ENCODE results near the gene SLC28A2. TPM values are rescaled to one million over a fixed set of nuclear protein-coding genes. Genes with fewer than 3 reads are reported as not detected.

The SLC28A2 gene
- total and polyA plus RNA-seq, 9 of the 15 experiments (the other 6 are each of a cell fraction or from before 2014, with no cell fraction given) = 0.03 to 0.04 TPM; not detected in 7

- no peak overlapping the region for H3K4me2 ChIP-seq (ENCODE audit: insufficient read depth, low read length)
- H3K4me3 ChIP-seq = no peak overlapping the region
- no peaks in the 10 kb centered on the region for H3K36me3 ChIP-seq (ENCODE audit: control insufficient read depth, insufficient read depth, low read length)
- no peaks in the 10 kb centered on the region for H3K79me2 ChIP-seq (ENCODE audit: control insufficient read depth, insufficient read depth, low read length)
- H2AFZ ChIP-seq (ENCODE audit: low read depth, low read length) = no peak overlapping the region
- no peaks in the 10 kb centered on the region for H4K20me1 ChIP-seq (replicated peaks; ENCODE audit: control insufficient read depth, insufficient read depth, low read length)
- in situ Hi-C loops (cut with MboI) (no loop called here), intact Hi-C loops (cut with micrococcal nuclease) (no loop called here)
- CTCF ChIA-PET (ENCODE audit: low intra/inter-chr PET ratio) = no interaction called here
- no peak for FAIRE-seq
- POLR2A ChIA-PET = interaction anchor here (0.7 to 1.6 kb wide), 2 partner anchors 11 to 21 kb away, joined by 3 to 4 read pairs; no protein-coding TSS in a partner anchor
- no peaks in the 10 kb centered on the region for H3K9me1 ChIP-seq (ENCODE audit: control insufficient read depth, insufficient read depth, low read length)
- ATAC-seq = no peak
- no TSS peak for BruUV-seq (replicated peaks)
- WGBS (ENCODE audit: insufficient coverage, low coverage, missing lambda C conversion rate) = 0% methylated on average over 5 of the region's 5 CpGs
- no peak for DNase-seq (ENCODE audit: extremely low read depth in 1 of 4, low spot score in 3 of 4)
- H3K4me1 ChIP-seq (replicated peaks in 1 of 2; ENCODE audit: control insufficient read depth in 2 of 2, insufficient read depth in 2 of 2, low read length in 2 of 2) = no peaks in the 10 kb centered on the region
- no peak for TF ChIP-seq ZBTB34 (CRISPR knock-in tag; IDR thresholded peaks at IDR 0.05)
- peaks cover 0 to 12% of the 10 kb centered on the region in 2 experiments; a peak in 4 of 5 replicates for H3K27me3 ChIP-seq (ENCODE audit: control insufficient read depth in 2 of 2, insufficient read depth in 2 of 2, low read length in 2 of 2)
- H3K27ac ChIP-seq (ENCODE audit: extremely low read depth, low read depth, low read length) = no peak overlapping the region
- no peak overlapping the region for H3K9ac ChIP-seq (ENCODE audit: insufficient read depth in 1 of 2, low read depth in 2 of 2, low read length in 2 of 2)
- no peaks in the 10 kb centered on the region for H3K9me3 ChIP-seq (replicated peaks; ENCODE audit: control insufficient read depth, insufficient read depth, low read depth, low read length)
These were observed 74.2 kb downstream of the SLC28A2 start for GRCh38 chr15:45326280-45326679.

- no peak overlapping the region for H3K4me2 ChIP-seq (ENCODE audit: insufficient read depth, low read length)
- no peak for TF ChIP-seq ZNF780A (CRISPR knock-in tag; IDR thresholded peaks at IDR 0.05)
- TF ChIP-seq NCOA4 (IDR thresholded peaks at IDR 0.05; ENCODE audit: partially characterized antibody) = no peak
- no peak for TF ChIP-seq HNRNPH1 (optimal IDR thresholded peaks at IDR 0.05; ENCODE audit: low read depth, low read length)
- TF ChIP-seq HMGN3 (IDR thresholded peaks at IDR 0.05; ENCODE audit: borderline replicate concordance, extremely low read depth, insufficient read length, low read depth, low read length) = no peak
- no peak for TF ChIP-seq ZNF592 (IDR thresholded peaks at IDR 0.05)
- no peak for TF ChIP-seq CHD4 (IDR thresholded peaks at IDR 0.05; ENCODE audit: insufficient read depth, insufficient replicate concordance, low read depth, low read length, poor library complexity, severe bottlenecking)
- TF ChIP-seq ZC3H4 (CRISPR knock-in tag; IDR thresholded peaks at IDR 0.05; ENCODE audit: borderline replicate concordance) = no peak
- TF ChIP-seq HDAC8 (tag; IDR thresholded peaks at IDR 0.05) = no peak
- TF ChIP-seq ZFP30 (CRISPR knock-in tag; IDR thresholded peaks at IDR 0.05; ENCODE audit: borderline replicate concordance) = no peak
- H3K79me2 ChIP-seq (ENCODE audit: control insufficient read depth, insufficient read depth, low read length) = no peaks in the 10 kb centered on the region
- no peak overlapping the region for H3K4me3 ChIP-seq
- DNase-seq (ENCODE audit: extremely low read depth in 1 of 4, low spot score in 3 of 4) = no peak
- no peak overlapping the region for H2AFZ ChIP-seq (ENCODE audit: low read depth, low read length)
- no peaks in the 10 kb centered on the region for H3K9me1 ChIP-seq (ENCODE audit: control insufficient read depth, insufficient read depth, low read length)
- no peak overlapping the region for H3K9ac ChIP-seq (ENCODE audit: insufficient read depth in 1 of 2, low read depth in 2 of 2, low read length in 2 of 2)
- intact Hi-C loops (cut with micrococcal nuclease) (no loop called here), in situ Hi-C loops (cut with MboI) (no loop called here)
- no peaks in the 10 kb centered on the region for H3K4me1 ChIP-seq (replicated peaks in 1 of 2; ENCODE audit: control insufficient read depth in 2 of 2, insufficient read depth in 2 of 2, low read length in 2 of 2)
- no peaks in the 10 kb centered on the region for H3K9me3 ChIP-seq (replicated peaks; ENCODE audit: control insufficient read depth, insufficient read depth, low read depth, low read length)
- FAIRE-seq = no peak
- ATAC-seq = no peak
- POLR2A ChIA-PET = interaction anchor here (1.6 kb wide), 1 partner anchor 22 kb away, joined by 4 read pairs; no protein-coding TSS in a partner anchor
- BruUV-seq (replicated peaks) = no TSS peak
- CTCF ChIA-PET (ENCODE audit: low intra/inter-chr PET ratio) = no interaction called here
- no peak overlapping the region for H3K27ac ChIP-seq (ENCODE audit: extremely low read depth, low read depth, low read length)
- WGBS (ENCODE audit: insufficient coverage, low coverage, missing lambda C conversion rate) = 0% methylated on average over 7 of the region's 7 CpGs
- H3K36me3 ChIP-seq (ENCODE audit: control insufficient read depth, insufficient read depth, low read length) = no peaks in the 10 kb centered on the region
- H4K20me1 ChIP-seq (replicated peaks; ENCODE audit: control insufficient read depth, insufficient read depth, low read length) = no peaks in the 10 kb centered on the region
- H3K27me3 ChIP-seq (ENCODE audit: control insufficient read depth in 2 of 2, insufficient read depth in 2 of 2, low read length in 2 of 2) = peaks cover under 1 to 12% of the 10 kb centered on the region in 2 experiments; a peak in 4 of 5 replicates
These were observed 74.7 kb downstream of the SLC28A2 start for GRCh38 chr15:45326741-45327140.
